BE2C (cell line): Measurements from ENCODE around the gene TRIM37.

Source experiments
- DNase-seq: peaks from one replicate; pipeline ENCODE4 v3.0.0-alpha.2; 2020
- H3K27me3 ChIP-seq: fragments of 250-450 bp; sonication (Bioruptor Pico); 2 replicates; pipeline ENCODE4 v1.5.1; 2020; ENCODE audit warnings: mild to moderate bottlenecking
- H3K36me3 ChIP-seq: fragments of 250-450 bp; sonication (Bioruptor Pico); 2 replicates; pipeline ENCODE4 v1.5.1; 2020; ENCODE audit warnings: mild to moderate bottlenecking
- H3K4me1 ChIP-seq: fragments of 250-450 bp; sonication (Bioruptor Pico); 2 replicates; pipeline ENCODE4 v1.5.1; 2020
- H3K4me3 ChIP-seq: 2 replicates; pipeline ENCODE4 v1.5.1; 2011; ENCODE audit warnings: low read depth, low read length
- H3K9me3 ChIP-seq: fragments of 250-450 bp; sonication (Bioruptor Pico); 2 replicates; pipeline ENCODE4 v1.5.1; 2020
- CTCF ChIP-seq: IDR thresholded peaks from 2 replicates; pipeline ENCODE4 v1.5.1; 2012; ENCODE audit warnings: mild to moderate bottlenecking, low read depth, low read length

The TRIM37 gene

GRCh38 chr17:58976541-58976940, 130.1 kb downstream of the TRIM37 start:
- H3K36me3 ChIP-seq, result peaks cover 5% of the 10 kb centered on the region
- no peak overlapping the region for H3K4me3 ChIP-seq
- no peaks in the 10 kb centered on the region for H3K4me1 ChIP-seq
- no peak for TF ChIP-seq CTCF
- no peak for DNase-seq
- no peaks in the 10 kb centered on the region for H3K27me3 ChIP-seq
- H3K9me3 ChIP-seq, result no peaks in the 10 kb centered on the region

- DNase-seq, result no peak
- no peaks in the 10 kb centered on the region for H3K27me3 ChIP-seq
- peaks cover 9% of the 10 kb centered on the region for H3K4me1 ChIP-seq
- H3K36me3 ChIP-seq, result no peaks in the 10 kb centered on the region; the same call in 1 of the 2 replicates
- no peaks in the 10 kb centered on the region for H3K9me3 ChIP-seq
- no peak for TF ChIP-seq CTCF
- no peak overlapping the region for H3K4me3 ChIP-seq
These were observed 132.3 kb downstream of the TRIM37 start for GRCh38 chr17:58974354-58974753.

GRCh38 chr17:58970609-58971450, 135.8 kb downstream of the TRIM37 start:
- no peaks in the 10 kb centered on the region for H3K9me3 ChIP-seq
- H3K4me1 ChIP-seq, result peaks cover 9% of the 10 kb centered on the region
- no peak overlapping the region for H3K4me3 ChIP-seq
- no peak for DNase-seq
- TF ChIP-seq CTCF, result no peak
- no peaks in the 10 kb centered on the region for H3K27me3 ChIP-seq
- H3K36me3 ChIP-seq, result no peaks in the 10 kb centered on the region; the same call in none of the 2 replicates

GRCh38 chr17:58969612-58970011, 137.1 kb downstream of the TRIM37 start:
- H3K4me1 ChIP-seq, result peaks cover 9% of the 10 kb centered on the region
- H3K36me3 ChIP-seq, result no peaks in the 10 kb centered on the region; the same call in none of the 2 replicates
- no peak for DNase-seq
- no peaks in the 10 kb centered on the region for H3K9me3 ChIP-seq
- no peak for TF ChIP-seq CTCF
- no peak overlapping the region for H3K4me3 ChIP-seq
- H3K27me3 ChIP-seq, result no peaks in the 10 kb centered on the region

- Histone ChIP-seq H3K9me3 (no peaks in the 10 kb centered on the region), H3K27me3 (no peaks in the 10 kb centered on the region), H3K4me3 (no peak overlapping the region), H3K4me1 (peaks cover 9% of the 10 kb centered on the region), H3K36me3 (no peaks in the 10 kb centered on the region; the same call in none of the 2 replicates)
- no peak for TF ChIP-seq CTCF
- peak; percentile 37 for DNase-seq
These were observed 137.5 kb downstream of the TRIM37 start for GRCh38 chr17:58969156-58969555.

- Histone ChIP-seq H3K4me1 (peaks cover 9% of the 10 kb centered on the region), H3K9me3 (no peaks in the 10 kb centered on the region), H3K27me3 (no peaks in the 10 kb centered on the region), H3K4me3 (no peak overlapping the region), H3K36me3 (no peaks in the 10 kb centered on the region; the same call in none of the 2 replicates)
- no peak for TF ChIP-seq CTCF
- no peak for DNase-seq
These were observed 138.1 kb downstream of the TRIM37 start for GRCh38 chr17:58968426-58969061.
